ENCODE measurements around the gene PPIP5K2.
A peak's percentile ranks its signal among the peaks of the same experiment; 100 is the strongest.
"Not testable (repeated sequence)": the region's sequence is repeated elsewhere in the genome, so short reads cannot be mapped to it uniquely, and the experiment has no call there.

Gene PPIP5K2

GRCh38 chr5:103119765-103120606, at the start of gene PPIP5K2, which contains the start of gene GIN1:
PPIP5K2 (plus strand) TSS chr5:103120301; CDS start chr5:103129590, 9,289 bp downstream.
GIN1 (minus strand) TSS chr5:103120138; CDS start chr5:103108707, 11,431 bp downstream.
- DNase-seq (ENCODE audit: low read depth), result peak; percentile 98
- TF ChIP-seq CTCF (IDR thresholded peaks at IDR 0.05; ENCODE audit: low read depth, low read length, missing control alignments), result no peak
- in situ Hi-C loops (cut with HindIII; ENCODE audit: low sequenced_read_pairs), result no loop called here
- H3K4me3 ChIP-seq (ENCODE audit: low read depth, low read length), result peak within 1 kb of the TSS; percentile 81

- DNase-seq (ENCODE audit: low read depth); H3K4me3 ChIP-seq (ENCODE audit: low read depth, low read length); in situ Hi-C loops (cut with HindIII; ENCODE audit: low sequenced_read_pairs): not testable (repeated sequence)
Observed at GRCh38 chr5:103073500-103073899, 46.6 kb upstream of the PPIP5K2 start.

GRCh38 chr5:103075442-103075841, 44.7 kb upstream of the PPIP5K2 start:
- in situ Hi-C loops (cut with HindIII; ENCODE audit: low sequenced_read_pairs), result no loop called here
- DNase-seq (ENCODE audit: low read depth), result no peak
- TF ChIP-seq CTCF (IDR thresholded peaks at IDR 0.05; ENCODE audit: low read depth, low read length, missing control alignments), result no peak

GRCh38 chr5:103079796-103080195, 40.3 kb upstream of the PPIP5K2 start:
- no peak for DNase-seq (ENCODE audit: low read depth)
- TF ChIP-seq CTCF (IDR thresholded peaks at IDR 0.05; ENCODE audit: low read depth, low read length, missing control alignments), result no peak
- in situ Hi-C loops (cut with HindIII; ENCODE audit: low sequenced_read_pairs), result no loop called here
- H3K4me3 ChIP-seq (ENCODE audit: low read depth, low read length), result no peak overlapping the region

More at GRCh38 chr5:103075442-103075841, 44.7 kb upstream of the PPIP5K2 start:
- no peak overlapping the region for H3K4me3 ChIP-seq (ENCODE audit: low read depth, low read length)

- in situ Hi-C loops (cut with HindIII; ENCODE audit: low sequenced_read_pairs), result no loop called here
- TF ChIP-seq CTCF (IDR thresholded peaks at IDR 0.05; ENCODE audit: low read depth, low read length, missing control alignments), result no peak
- H3K4me3 ChIP-seq (ENCODE audit: low read depth, low read length), result no peak overlapping the region
- DNase-seq (ENCODE audit: low read depth), result no peak
Observed at GRCh38 chr5:103086547-103086946, 33.6 kb upstream of the PPIP5K2 start.

- in situ Hi-C loops (cut with HindIII; ENCODE audit: low sequenced_read_pairs), result no loop called here
- DNase-seq (ENCODE audit: low read depth), result no peak
- no peak overlapping the region for H3K4me3 ChIP-seq (ENCODE audit: low read depth, low read length)
- no peak for TF ChIP-seq CTCF (IDR thresholded peaks at IDR 0.05; ENCODE audit: low read depth, low read length, missing control alignments)
Observed at GRCh38 chr5:103089272-103089671, 30.8 kb upstream of the PPIP5K2 start.

- in situ Hi-C loops (cut with HindIII; ENCODE audit: low sequenced_read_pairs), result no loop called here
- H3K4me3 ChIP-seq (ENCODE audit: low read depth, low read length), result no peak overlapping the region
- DNase-seq (ENCODE audit: low read depth), result no peak
- TF ChIP-seq CTCF (IDR thresholded peaks at IDR 0.05; ENCODE audit: low read depth, low read length, missing control alignments), result no peak
Observed at GRCh38 chr5:103090791-103091190, 29.3 kb upstream of the PPIP5K2 start.

Measured in astrocyte of the cerebellum (primary cell).